ENCODE results near the gene HDX. TPM values are rescaled to one million over a fixed set of nuclear protein-coding genes. Genes with fewer than 3 reads are reported as not detected.
"Not testable (repeated sequence)": the region's sequence is repeated elsewhere in the genome, so short reads cannot be mapped to it uniquely, and the experiment has no call there.

Gene HDX, protein sequence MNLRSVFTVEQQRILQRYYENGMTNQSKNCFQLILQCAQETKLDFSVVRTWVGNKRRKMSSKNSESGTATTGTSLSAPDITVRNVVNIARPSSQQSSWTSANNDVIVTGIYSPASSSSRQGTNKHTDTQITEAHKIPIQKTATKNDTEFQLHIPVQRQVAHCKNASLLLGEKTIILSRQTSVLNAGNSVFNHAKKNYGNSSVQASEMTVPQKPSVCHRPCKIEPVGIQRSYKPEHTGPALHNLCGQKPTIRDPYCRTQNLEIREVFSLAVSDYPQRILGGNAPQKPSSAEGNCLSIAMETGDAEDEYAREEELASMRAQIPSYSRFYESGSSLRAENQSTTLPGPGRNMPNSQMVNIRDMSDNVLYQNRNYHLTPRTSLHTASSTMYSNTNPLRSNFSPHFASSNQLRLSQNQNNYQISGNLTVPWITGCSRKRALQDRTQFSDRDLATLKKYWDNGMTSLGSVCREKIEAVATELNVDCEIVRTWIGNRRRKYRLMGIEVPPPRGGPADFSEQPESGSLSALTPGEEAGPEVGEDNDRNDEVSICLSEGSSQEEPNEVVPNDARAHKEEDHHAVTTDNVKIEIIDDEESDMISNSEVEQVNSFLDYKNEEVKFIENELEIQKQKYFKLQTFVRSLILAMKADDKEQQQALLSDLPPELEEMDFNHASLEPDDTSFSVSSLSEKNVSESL
- 12.6 to 13.1 TPM (median 12.9 TPM) in 3 replicates for total RNA-seq

GRCh38 chrX:84501798-84502628, at the start of gene HDX:
Gene HDX (minus strand): TSS chrX:84502453. CDS start chrX:84475397, 27,056 bp downstream.
- TF ChIP-seq, protein P1, sequence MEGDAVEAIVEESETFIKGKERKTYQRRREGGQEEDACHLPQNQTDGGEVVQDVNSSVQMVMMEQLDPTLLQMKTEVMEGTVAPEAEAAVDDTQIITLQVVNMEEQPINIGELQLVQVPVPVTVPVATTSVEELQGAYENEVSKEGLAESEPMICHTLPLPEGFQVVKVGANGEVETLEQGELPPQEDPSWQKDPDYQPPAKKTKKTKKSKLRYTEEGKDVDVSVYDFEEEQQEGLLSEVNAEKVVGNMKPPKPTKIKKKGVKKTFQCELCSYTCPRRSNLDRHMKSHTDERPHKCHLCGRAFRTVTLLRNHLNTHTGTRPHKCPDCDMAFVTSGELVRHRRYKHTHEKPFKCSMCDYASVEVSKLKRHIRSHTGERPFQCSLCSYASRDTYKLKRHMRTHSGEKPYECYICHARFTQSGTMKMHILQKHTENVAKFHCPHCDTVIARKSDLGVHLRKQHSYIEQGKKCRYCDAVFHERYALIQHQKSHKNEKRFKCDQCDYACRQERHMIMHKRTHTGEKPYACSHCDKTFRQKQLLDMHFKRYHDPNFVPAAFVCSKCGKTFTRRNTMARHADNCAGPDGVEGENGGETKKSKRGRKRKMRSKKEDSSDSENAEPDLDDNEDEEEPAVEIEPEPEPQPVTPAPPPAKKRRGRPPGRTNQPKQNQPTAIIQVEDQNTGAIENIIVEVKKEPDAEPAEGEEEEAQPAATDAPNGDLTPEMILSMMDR (IDR thresholded peaks at IDR 0.05; ENCODE audit: unreplicated experiment): no peak
- DNase-seq (ENCODE audit: low spot score in 2 of 2, unreplicated experiment in 2 of 2): peak; percentile 55 to 83
- peaks cover 9% of the 10 kb centered on the region for H3K4me1 Mint-ChIP-seq
- H3K9me3 Mint-ChIP-seq: peaks cover 26% of the 10 kb centered on the region
- peak within 1 kb of the TSS; percentile 95 for H3K4me3 Mint-ChIP-seq
- peak within 1 kb of the TSS; percentile 100 for H3K27ac Mint-ChIP-seq
- H3K36me3 Mint-ChIP-seq: peaks cover under 1% of the 10 kb centered on the region
- H3K27me3 Mint-ChIP-seq (ENCODE audit: low read depth): no peaks in the 10 kb centered on the region

- not testable (repeated sequence) for H3K4me3 Mint-ChIP-seq; DNase-seq (ENCODE audit: low spot score in 2 of 2, unreplicated experiment in 2 of 2); H3K4me1 Mint-ChIP-seq; H3K27ac Mint-ChIP-seq; H3K36me3 Mint-ChIP-seq; H3K27me3 Mint-ChIP-seq (ENCODE audit: low read depth)
- H3K9me3 Mint-ChIP-seq: peaks cover 49% of the 10 kb centered on the region
These were observed 39.1 kb upstream of the HDX start for GRCh38 chrX:84541315-84541714.

DNA sequence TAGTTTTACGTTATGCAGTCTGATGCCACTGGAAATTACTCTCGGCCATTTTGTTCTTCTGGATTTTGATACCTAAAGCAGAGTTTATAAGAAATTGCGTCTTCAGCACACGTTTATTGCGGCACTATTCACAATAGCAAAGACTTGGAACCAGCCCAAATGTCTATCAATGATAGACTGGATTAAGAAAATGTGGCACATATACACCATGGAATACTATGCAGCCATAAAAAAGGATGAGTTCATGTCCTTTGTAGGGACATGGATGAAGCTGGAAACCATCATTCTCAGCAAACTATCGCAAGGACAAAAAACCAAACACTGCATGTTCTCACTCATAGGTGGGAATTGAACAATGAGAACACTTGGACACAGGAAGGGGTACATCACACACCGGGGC, 35.4 kb upstream of the HDX start:
- H3K27ac Mint-ChIP-seq; DNase-seq (ENCODE audit: low spot score in 2 of 2, unreplicated experiment in 2 of 2); H3K4me1 Mint-ChIP-seq; H3K4me3 Mint-ChIP-seq; H3K36me3 Mint-ChIP-seq; H3K27me3 Mint-ChIP-seq (ENCODE audit: low read depth): not testable (repeated sequence)
- peaks cover 39% of the 10 kb centered on the region for H3K9me3 Mint-ChIP-seq

DNA sequence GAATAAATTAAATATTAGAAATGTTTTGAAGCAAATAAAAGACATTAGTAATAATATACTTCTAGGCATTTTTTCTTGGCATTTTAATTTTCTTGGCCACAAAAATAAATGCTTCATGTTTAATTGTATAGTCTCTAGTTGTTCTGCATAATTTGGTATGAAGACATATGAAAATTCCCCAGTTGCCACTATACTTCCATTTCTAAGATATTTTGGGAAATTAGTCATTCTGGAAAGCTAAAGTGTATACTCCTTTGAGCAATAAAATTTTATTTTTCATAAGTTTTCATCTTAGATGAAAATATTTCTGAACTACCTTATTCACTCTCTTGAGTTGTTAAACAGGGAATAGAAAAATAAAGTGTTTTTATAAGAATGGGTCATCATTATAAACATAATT, 13.8 kb downstream of the HDX start:
- peaks cover 53% of the 10 kb centered on the region for H3K9me3 Mint-ChIP-seq
- DNase-seq (ENCODE audit: low spot score in 2 of 2, unreplicated experiment in 2 of 2): no peak
- H3K4me3 Mint-ChIP-seq: no peak overlapping the region
- no peaks in the 10 kb centered on the region for H3K27me3 Mint-ChIP-seq (ENCODE audit: low read depth)
- TF ChIP-seq, protein P1 (IDR thresholded peaks at IDR 0.05; ENCODE audit: unreplicated experiment): no peak
- no peaks in the 10 kb centered on the region for H3K4me1 Mint-ChIP-seq
- H3K36me3 Mint-ChIP-seq: peaks cover 34% of the 10 kb centered on the region
- H3K27ac Mint-ChIP-seq: no peak overlapping the region

- peaks cover 55% of the 10 kb centered on the region for H3K9me3 Mint-ChIP-seq
- H3K4me1 Mint-ChIP-seq: no peaks in the 10 kb centered on the region
- no peak overlapping the region for H3K4me3 Mint-ChIP-seq
- TF ChIP-seq, protein P1 (IDR thresholded peaks at IDR 0.05; ENCODE audit: unreplicated experiment): no peak
- peaks cover 41% of the 10 kb centered on the region for H3K36me3 Mint-ChIP-seq
- H3K27me3 Mint-ChIP-seq (ENCODE audit: low read depth): no peaks in the 10 kb centered on the region
- no peak for DNase-seq (ENCODE audit: low spot score in 2 of 2, unreplicated experiment in 2 of 2)
- H3K27ac Mint-ChIP-seq: no peak overlapping the region
These were observed 14.6 kb downstream of the HDX start for GRCh38 chrX:84487365-84488353.

GRCh38 chrX:84479086-84479485, 23.2 kb downstream of the HDX start:
- Mint-ChIP-seq H3K4me3 (no peak overlapping the region), H3K36me3 (peaks cover 34% of the 10 kb centered on the region), H3K9me3 (peaks cover 38% of the 10 kb centered on the region), H3K27ac (no peak overlapping the region), H3K27me3 (ENCODE audit: low read depth) (no peaks in the 10 kb centered on the region), H3K4me1 (peaks cover 11% of the 10 kb centered on the region)
- DNase-seq (ENCODE audit: low spot score in 2 of 2, unreplicated experiment in 2 of 2): no peak
- TF ChIP-seq, protein P1 (IDR thresholded peaks at IDR 0.05; ENCODE audit: unreplicated experiment): no peak
